Stimulated activated CD4-positive, alpha-beta T cell treated with anti-CD3 and anti-CD28 coated beads, Interleukin-12 subunit alpha, Interleukin-12 subunit beta, amount 100 ng/mL, for 4 hours (primary cell): Measurements from ENCODE around the gene NBL1.
"Not testable (repeated sequence)": the region's sequence is repeated elsewhere in the genome, so short reads cannot be mapped to it uniquely, and the experiment has no call there.

Experiments used
- DNase-seq: peaks from one replicate; pipeline ENCODE4 v3.0.0-alpha.2; 2020

The NBL1 gene

DNA sequence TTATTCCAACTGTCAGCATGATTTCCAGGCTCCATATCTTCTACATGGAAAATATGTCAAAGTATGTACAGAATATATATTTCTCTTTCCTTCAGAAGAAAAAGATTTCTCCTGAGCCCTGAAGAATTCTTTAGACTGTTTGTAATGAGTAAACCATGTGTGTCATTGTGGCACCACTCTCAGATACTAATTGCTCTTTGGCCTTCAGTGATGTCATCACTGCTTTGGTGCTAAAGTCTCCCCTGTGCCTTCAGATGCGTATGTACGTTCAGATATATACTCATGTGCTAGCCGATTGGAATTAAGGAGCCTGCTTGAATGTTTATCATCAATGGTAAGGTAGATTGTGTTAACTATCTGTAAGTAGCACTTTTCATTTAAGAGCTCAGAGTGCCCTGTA is 20.6 kb upstream of the NBL1 start:
- DNase-seq = no peak

DNA sequence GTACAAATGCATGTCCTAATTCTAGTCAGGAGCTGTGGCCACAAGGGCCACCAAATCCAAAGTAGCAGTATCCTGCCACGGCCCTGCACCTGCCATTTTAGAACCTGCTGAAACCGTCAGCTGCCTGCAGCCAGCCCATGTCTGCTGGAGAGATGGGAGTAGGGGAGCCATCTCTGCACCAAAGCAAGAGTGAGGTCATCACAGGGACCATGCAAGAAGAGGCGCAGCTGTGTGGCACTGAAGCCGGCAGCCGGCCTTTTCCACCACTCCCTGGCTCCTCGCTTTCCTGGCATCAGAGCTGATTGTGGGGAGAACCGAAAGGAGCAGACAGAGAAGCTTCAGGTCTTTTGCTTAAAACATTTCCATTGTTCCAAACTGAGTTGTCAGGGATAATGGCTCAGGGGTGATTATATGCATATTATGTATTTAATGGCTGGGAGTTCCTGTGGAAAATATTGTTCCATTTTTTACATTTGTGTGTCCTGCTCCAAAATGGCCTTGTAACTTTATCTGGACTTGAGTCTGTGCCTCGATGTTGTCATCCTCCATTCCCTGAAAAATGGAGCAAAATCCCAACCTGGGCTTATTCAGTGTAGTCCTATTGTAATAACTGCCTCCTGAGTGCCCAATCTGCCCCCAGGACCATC is 18.7 kb upstream of the NBL1 start:
- DNase-seq = no peak

DNA sequence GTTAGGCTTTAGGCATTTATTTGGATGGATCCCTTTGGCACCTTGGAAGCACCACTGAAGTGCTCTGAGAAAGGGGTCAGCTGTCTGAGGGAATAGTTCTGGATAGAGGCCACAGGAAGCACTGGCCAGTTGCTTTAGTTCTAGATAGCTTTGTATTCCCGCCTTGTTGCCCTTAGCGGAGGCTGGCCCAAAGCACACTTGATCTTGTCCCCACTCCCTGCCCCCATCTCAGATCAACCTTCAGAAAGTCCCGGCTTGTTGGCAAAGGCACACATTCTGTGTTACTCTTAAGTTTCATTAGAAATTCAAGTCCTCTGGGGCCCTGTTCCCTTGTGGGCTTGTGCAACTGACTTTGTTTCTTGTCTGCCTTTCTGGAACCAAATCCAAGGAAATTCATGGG is 15.2 kb upstream of the NBL1 start:
- DNase-seq = no peak

DNA sequence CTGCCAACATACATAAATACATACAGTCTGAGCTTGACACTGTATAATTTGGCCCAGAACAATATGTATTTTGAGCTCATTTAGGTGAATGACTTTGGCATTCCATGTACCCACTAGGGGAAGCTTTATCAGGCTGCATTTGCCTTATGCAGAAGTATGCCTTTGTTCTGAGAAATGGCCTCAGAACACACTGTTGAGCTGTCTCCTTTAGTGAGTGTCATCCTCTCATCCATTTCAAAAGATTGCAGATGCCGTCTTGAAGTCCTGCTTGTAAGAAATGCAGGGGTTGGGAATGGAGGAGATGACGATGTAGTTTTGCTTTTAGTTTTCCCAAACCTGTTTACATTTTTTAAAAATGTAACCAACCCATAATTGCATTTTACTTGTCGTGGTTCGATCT is 14.8 kb upstream of the NBL1 start:
- DNase-seq = no peak

DNA sequence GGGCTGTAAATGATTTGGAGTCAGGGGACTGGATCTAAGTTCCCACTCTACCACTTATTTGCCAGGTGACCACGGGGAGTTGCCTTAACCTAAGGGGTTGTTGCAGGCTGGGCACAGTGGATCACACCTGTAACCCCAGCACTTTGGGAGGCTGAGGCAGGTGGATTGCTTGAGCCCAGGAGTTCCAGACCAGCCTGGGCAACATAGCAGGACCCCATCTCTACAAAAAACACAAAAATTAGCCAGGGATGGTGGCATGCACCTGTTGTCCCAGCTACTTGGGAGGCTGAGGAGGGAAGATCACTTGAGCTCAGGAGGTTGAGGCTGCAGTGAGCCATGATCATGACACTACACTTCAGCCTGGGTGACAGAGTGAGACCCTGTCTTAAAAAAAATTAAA is 13.9 kb upstream of the NBL1 start:
- DNase-seq = not testable (repeated sequence)

DNA sequence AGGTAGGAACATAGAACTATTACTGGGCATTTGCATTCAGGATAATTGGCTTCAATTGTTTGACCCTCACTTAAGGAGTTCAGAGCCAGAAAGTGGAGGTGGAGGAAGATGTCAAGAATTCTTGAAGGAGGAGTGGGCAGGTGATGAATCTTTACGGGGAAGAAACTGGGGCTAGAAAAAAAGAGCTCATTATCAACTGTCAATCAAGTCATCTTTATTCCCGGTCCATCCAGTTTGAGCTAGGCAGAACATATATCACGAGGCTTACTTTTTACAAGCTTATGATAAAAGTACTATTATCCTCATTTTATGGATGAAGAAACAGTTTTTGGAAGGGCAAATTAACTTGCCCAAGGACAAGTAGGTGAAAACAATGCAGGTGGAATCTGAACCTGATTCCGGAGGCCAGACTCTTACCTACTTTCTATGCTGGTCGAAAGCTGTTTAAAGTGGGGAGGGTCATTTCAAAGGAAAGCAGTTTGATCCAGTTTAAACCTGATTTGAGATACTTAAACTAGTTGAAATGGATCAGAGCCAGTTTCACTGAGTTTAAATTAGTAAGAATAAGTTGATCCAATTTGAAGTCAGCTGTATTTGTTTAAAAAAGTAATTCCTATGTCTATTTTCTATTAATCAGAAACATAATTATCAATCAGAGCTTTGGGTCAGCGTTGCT is 13.3 kb upstream of the NBL1 start:
- no peak for DNase-seq

DNA sequence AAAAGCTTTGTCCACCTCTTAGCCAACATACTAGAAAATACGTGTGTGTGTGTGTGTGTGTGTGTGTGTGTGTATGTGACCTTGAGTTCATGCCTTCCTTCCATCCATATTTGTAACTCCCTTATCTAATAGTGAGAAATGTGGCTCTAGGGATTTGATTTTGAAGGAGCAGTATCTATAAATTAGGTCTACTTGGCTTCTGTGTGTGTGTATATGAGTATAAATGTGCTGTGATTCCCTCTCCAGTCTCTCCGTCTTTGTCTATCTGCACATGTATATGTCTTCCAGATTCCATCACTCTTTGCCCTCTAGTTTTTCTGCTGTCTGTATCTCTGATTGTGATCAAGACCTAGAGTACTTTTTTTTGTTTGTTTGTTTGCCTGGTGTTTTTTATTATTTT is 11.9 kb upstream of the NBL1 start:
- no peak for DNase-seq

DNA sequence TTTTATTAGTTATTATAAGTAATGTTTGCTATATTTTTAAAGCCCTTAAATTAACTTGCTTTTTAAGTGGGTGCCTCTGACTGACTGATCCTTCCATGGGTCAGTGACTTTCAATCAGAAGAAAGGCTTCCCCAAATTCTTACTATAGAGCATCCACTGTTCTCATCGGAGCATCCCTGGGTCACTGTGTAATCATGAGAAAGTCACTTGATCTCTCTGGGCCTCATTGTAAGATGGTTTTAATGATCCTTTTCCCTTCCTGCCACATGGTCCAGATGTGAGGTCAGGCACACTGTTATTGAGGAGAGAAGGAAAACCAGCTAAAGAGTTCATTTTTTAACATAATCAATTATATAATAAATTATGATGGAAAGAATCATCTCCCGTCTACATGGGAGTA is 11.0 kb upstream of the NBL1 start:
- no peak for DNase-seq

DNA sequence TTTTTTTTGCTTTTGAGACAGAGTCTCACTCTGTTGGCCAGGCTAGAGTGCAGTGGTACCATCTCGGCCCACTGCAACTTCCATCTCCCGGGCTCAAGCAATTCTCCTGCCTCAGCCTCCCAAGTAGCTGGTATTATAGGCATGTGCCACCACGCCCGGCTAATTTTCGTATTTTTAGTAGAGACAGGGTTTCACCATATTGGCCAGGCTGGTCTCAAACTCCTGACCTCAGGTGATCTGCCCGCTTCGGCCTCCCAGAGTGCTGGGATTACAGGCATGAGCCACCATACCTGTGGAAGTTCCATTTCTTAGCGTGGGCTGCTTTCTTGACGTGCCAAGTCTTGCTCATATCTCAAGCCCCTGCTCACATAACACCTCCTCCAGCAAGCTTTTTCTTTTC is 9.0 kb upstream of the NBL1 start:
- DNase-seq = not testable (repeated sequence)

DNA sequence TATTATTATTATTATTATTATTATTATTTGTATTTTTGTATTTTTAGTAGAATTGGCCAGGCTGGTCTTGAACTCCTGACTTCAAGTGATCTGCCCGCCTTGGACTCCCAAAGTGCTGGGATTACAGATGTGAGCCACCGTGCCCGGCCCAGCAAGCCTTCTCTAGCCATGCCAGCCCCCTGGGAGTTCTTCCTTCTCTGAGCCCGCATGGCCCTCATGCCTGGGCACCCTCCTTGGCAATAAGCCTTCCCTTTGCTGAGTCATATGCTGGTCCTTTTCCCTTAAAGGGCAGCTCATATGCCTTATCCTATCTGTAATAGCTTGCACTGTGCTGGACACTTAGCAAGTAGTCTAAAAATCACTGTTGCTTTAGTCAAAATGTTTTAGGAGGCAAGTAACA is 8.5 kb upstream of the NBL1 start:
- no peak for DNase-seq

DNA sequence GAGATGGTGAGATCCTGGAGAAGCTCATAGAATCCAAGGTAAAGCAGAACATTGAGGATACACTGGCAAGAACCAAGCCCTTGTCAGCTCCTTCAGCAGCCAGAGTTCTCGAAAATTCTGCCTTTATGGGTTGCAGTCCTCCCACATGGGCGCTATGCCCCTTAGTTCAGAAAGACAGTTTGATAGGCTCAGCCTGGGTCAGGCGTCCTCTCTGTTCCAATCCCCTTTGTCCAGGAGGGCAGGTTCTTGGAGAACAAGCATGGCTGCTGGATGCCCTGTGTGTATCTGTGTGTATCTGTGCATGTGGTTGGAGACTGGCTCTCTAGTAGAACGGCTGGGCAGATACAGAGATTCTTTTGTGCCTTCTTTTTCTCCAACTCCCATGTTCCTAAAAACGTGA is 8.0 kb upstream of the NBL1 start:
- DNase-seq = no peak

DNA sequence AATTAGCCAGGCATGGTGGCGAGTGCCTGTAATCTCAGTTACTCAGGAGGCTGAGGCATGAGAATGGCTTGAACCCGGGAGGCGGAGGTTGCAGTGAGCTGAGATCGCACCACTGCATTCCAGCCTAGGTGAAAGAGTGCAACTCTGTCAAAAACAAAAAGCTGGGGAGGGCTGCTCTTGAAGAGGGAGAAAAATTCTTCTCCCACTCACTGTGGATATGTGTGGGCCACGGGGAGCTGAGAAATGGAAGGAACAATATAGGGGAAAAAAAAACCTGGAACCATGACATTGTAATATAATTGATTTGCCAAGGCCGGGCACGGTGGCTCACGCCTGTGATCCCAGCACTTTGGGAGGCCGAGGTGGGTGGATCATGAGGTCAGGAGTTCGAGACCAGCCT is 7.4 kb upstream of the NBL1 start:
- DNase-seq = not testable (repeated sequence)

DNA sequence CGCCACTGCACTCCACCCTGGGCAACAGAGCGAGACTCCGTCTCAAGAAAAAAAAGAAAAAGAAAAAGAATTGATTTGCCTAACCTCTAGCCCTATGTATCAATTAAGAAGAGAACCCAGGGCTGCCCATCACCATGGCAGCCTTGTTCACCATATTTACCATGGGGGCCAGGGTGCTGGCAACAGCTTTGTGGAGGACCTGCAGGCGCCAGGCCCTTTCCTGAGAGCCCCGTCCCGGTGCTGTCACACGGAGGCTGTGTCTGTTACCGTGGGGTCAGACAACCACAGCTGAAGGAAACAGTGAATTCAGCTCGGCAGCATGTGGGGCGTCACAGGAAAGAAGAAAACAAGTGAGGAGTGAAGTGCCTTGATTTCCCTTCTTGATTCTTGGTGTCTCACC is 6.5 kb upstream of the NBL1 start:
- no peak for DNase-seq

DNA sequence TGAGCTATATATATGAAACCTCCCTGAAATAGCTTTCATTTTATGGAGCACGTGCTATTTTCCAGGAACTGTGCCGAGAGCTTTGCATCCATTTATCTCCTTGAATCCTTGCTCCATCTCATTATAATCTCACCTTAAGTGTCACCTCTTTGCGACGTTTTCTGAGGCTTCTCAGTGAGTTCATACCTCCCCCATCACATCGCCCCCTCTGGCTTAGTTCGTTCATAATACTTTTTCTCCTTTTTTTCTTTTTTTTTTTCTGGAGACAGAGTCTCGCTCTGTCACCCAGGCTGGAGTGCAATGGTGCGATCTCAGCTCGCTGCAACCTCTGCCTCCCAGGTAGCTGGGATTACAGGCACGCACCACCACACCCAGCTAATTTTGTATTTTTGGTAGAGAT is 4.9 kb upstream of the NBL1 start:
- not testable (repeated sequence) for DNase-seq

DNA sequence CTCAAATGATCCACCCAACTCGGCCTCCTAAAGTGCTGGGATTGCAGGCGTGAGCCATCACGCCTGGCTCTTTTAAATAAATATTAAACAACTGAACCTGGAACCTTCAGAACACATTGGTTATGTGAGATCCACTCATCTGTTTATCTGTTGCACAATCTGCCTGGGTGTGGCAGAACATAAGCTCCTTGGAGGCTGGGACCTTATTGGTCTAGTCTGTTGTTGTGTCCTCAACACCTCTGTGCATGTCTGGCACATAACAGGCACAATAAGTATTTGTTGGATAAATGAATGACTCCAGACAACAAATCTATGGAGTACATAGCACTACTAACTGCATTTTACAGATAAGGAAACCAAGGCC is 4.1 kb upstream of the NBL1 start:
- DNase-seq = no peak

DNA sequence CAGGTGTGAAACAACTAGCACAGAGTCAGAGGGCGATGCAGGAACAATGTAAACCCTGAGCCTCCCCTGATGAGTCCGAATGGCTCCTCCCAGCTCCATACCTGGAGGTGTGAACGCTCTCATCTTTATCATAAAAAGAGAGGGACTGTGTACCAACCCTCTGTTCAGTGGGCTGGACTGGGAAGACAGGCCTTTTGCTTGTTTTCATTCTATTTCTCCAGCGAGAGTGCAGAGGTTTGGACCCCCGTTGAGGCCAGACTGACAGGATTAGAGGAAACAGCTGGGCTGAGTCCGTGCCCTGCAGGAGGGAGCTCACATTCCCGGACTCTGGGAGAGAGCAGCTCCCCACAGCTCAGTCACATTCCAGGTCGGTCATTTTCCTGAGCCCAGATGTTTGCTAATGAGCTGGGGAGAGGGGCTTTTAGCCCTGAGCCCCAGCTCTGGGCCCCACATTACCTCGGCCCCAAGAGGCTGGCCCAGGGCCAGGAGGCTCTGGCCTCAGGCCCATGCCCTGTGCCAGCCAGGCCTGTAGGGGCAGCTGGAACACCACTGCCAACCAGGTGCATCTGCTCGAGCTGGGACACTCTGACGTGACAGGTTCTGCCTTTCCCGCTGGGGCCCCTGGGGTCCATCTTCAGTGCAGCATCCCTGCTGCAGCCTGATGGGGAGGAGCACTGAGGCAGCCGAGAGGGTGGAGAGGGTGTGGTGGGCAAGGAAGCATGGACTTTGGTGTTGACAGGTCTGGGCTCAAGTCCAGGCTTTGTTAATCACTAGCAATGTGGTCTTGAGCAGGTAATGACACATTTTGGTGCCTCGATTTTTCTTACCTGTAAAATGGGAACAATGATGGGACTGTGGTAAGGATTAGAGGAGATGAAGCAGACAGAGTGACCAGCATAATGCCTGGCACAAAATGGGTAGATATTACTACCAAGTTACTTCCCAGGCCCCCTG is 3.5 kb upstream of the NBL1 start:
- DNase-seq = no peak

DNA sequence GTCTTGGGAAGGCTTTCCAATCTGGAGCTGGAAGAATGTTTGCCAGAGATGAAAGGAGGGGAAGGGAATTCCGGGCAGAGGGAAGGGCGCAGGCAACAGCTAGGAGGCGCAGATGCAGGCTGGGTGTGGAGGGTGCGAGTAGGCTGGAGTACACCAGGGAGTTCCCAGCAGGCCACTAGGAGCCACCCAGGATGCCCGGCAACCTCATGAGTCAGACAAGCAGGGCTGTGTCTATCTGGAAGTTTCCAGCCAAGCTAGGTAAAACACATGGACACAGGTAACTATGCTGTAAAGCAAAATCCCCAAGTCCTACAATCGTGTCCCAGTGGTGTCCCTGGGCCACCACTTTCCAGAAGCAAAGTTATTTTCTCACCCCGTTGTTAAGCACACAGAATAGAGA is 990 bp upstream of the NBL1 start:
- DNase-seq = no peak

DNA sequence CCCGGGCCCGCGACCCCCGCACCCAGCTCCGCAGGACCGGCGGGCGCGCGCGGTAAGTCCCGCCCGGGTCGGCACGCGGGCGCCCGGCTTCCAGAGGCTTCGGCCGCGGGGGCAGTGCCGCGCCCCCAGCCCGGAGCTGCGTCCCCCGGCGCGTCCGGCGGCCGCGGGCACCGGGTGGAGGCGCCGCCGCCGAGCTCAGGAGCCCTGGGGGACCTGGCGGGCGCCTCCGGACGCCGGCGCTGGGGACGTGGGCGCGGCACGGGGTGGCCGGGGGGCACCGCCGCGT is 227 bp downstream of the NBL1 start:
- no peak for DNase-seq

DNA sequence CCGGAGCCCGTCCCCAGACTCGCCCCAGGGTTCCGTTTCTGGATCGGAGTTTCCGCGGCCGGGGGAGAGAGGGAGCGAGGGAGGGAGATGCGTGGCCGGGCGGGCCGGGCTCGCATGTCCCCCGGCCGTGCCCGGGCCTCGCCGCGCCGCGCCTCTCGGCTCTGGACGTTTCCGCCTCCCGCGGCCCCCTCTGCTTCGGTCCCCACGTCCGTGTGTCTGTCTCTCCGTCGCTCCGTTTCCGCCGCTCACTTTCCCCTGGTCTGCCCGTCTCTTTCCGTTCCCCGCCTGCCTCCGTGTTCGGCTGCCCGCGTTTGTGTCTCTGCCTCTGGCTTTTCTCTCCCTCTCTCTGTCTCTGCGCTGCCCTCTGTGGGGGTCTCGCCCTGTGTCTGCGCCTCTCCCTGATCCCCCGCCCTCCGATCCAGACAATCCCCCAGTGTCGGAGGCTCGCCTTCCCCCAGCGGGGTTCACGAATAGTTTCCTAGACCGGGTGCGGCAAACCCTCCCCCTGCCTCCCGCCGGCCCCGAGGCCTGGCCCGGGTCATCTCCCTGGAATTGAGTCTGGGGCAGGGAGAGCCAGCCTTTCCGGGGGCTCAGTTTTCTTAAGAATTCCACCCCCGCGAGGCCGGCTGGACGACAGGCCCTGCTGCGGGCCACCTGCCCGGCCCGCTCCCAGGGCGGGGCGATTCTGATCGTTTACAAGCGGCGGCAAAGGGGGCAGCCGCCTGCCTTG is 735 bp downstream of the NBL1 start:
- peak; percentile 54 for DNase-seq

DNA sequence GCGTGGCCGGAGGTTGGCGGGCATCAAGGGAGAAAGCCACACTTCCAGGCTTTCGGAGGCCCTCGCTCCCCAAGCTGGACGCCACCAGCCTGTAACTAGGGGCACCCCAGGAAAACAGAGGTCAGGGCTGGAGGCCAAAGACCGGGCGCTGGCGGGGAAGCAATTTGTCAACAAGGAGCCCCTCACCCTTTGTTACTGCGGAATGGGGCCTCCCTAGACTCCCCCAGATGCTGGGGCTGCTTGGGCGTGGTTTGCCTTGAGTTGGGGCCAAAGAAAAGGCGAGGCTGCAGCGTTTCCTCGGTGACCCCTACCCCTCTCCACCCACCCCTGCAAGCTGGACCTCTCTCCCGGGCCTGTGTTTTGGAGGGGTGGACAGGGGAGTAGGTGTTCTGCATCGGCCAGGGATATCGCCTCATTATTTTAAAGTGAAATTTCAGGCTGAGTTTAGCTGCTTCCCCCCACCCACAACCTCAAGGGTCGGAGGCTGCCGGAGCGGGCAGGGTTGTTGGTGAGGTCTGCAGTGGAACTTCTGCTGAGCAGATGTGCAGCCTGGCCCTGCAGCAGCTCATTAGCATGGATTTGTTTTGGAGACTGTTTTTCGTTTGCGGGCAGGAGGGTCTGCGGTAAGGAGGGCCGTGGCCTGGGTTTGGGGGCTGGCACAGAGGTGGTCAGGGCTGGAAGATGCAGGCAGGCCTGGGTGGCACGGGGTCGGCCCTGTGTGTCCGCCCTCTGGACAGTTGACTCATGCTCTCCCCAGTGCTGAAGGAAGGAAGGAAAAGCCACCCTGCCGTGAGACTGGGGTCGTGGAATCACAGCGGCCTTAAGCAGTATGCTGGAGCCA is 1.5 kb downstream of the NBL1 start:
- DNase-seq = no peak

DNA sequence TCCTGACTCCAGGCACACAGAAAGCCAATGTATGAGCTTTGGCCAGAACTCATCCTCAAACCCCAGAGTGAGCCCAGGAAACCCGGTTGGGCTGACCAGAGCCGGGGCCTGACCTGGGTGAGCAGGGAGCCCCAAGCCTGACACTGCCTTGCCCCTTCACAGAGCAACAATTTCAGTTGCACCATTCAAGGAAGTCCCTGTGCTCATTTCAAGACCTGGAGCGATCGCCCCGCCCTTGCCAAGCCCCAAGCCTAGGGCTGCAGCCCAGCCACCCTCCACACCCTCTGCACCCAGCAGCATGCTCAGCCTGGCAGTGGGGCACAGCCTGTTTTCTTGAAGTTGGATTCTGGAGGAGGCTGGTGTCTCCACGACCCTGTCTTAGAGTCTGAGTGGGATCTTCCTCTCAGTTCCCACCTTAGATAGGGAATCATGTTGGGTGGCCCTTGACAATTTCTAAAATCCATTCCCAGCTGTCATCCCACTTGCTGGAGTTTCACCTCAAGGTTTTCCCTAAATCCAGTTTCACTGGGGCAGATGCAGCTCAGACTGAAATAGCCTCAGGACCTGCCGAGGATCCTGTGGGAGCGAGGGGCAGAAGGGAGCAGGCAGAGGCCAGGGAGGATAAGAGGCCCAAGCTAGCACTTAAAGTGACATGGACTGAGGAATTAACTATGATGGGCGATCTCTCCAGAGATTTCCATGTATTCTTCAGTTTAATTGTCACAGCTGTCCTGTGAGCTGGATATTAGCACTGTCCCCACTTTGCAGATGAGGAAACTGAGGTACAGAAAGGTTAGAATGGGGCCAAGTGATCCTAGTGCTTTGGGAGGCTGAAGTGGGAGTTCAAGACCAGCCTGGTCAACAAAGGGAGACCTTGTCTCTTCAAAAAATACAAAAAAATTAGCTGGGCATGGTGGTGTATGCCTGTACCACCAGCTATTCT is 2.5 kb downstream of the NBL1 start:
- no peak for DNase-seq
